ENCODE results near the gene CXCL14.

CXCL14 gene

GRCh38 chr5:135557076-135557838 is 21.5 kb downstream of the CXCL14 start:
- H3K27me3 ChIP-seq (ENCODE audit: control insufficient read depth, insufficient read depth, low read length, poor library complexity, severe bottlenecking), result peaks cover 25% of the 10 kb centered on the region
- H3K4me1 ChIP-seq (ENCODE audit: control insufficient read depth, insufficient read depth, low read length), result no peaks in the 10 kb centered on the region
- H3K27ac ChIP-seq (ENCODE audit: insufficient read depth, low read depth, low read length, poor library complexity, severe bottlenecking), result no peak overlapping the region
- no peaks in the 10 kb centered on the region for H3K36me3 ChIP-seq (ENCODE audit: control insufficient read depth, insufficient read depth, low read length)
- WGBS, 2 experiments, result 78 to 82% methylated on average over 11 of the region's 11 CpGs
- H3K9me3 ChIP-seq (ENCODE audit: control insufficient read depth, low read length), result no peaks in the 10 kb centered on the region
- no peak overlapping the region for H3K4me3 ChIP-seq (ENCODE audit: insufficient read depth, low read depth, low read length)

- H3K9me3 ChIP-seq (ENCODE audit: control insufficient read depth, low read length), result no peaks in the 10 kb centered on the region
- H3K4me3 ChIP-seq (ENCODE audit: insufficient read depth, low read depth, low read length), result no peak overlapping the region
- WGBS, 2 experiments, result 82 to 90% methylated on average over 7 of the region's 7 CpGs
- peaks cover 32% of the 10 kb centered on the region for H3K27me3 ChIP-seq (ENCODE audit: control insufficient read depth, insufficient read depth, low read length, poor library complexity, severe bottlenecking)
- no peak overlapping the region for H3K27ac ChIP-seq (ENCODE audit: insufficient read depth, low read depth, low read length, poor library complexity, severe bottlenecking)
- H3K4me1 ChIP-seq (ENCODE audit: control insufficient read depth, insufficient read depth, low read length), result no peaks in the 10 kb centered on the region
- no peaks in the 10 kb centered on the region for H3K36me3 ChIP-seq (ENCODE audit: control insufficient read depth, insufficient read depth, low read length)
These were observed 22.2 kb downstream of the CXCL14 start for GRCh38 chr5:135556620-135557019.

GRCh38 chr5:135555530-135555929 is 23.3 kb downstream of the CXCL14 start:
- Histone ChIP-seq H3K27me3 (ENCODE audit: control insufficient read depth, insufficient read depth, low read length, poor library complexity, severe bottlenecking) (peaks cover 43% of the 10 kb centered on the region), H3K9me3 (ENCODE audit: control insufficient read depth, low read length) (no peaks in the 10 kb centered on the region), H3K4me3 (ENCODE audit: insufficient read depth, low read depth, low read length) (no peak overlapping the region), H3K36me3 (ENCODE audit: control insufficient read depth, insufficient read depth, low read length) (no peaks in the 10 kb centered on the region), H3K27ac (ENCODE audit: insufficient read depth, low read depth, low read length, poor library complexity, severe bottlenecking) (no peak overlapping the region), H3K4me1 (ENCODE audit: control insufficient read depth, insufficient read depth, low read length) (no peaks in the 10 kb centered on the region)
- 93 to 97% methylated on average over 2 of the region's 2 CpGs for WGBS, 2 experiments

DNA sequence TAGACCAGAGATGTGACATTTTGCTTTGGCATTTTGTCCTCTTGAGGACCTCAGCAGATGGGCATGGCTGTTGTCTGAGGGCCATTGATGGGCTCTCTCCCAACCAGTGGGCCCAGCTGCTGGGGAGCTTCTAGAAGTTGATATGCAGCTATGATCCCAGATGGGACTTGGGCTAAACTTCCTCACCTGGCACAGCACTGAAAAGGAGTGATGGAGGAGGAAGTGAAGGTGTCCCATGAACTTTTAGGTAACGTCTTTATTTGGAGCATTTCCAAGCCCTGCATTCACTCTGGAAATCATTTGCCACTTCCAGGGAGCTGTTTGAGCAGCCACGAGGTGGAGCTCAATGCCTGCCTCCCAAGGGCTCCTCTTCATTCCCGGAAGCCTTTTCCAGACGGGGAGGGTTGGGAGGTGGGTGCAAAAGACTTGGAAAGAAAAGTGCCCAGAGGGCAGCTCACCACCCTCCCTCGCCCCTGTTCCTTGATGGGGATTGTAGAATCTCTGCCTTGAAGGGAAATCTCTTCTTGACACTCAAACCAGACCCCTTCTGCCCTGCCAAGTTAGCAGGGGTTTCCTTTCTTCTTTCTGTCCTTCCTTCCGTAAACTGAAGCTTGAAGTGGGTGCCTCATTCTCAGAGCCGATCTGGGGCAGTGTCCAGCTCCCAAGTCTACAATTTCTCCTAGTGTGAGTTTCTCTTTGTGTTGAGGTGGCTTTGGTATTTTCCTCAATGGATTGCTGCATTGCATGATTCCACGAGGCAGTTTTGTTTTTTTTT is 24.9 kb downstream of the CXCL14 start:
- Histone ChIP-seq H3K9me3 (ENCODE audit: control insufficient read depth, low read length) (no peaks in the 10 kb centered on the region), H3K27ac (ENCODE audit: insufficient read depth, low read depth, low read length, poor library complexity, severe bottlenecking) (no peak overlapping the region), H3K4me3 (ENCODE audit: insufficient read depth, low read depth, low read length) (no peak overlapping the region), H3K4me1 (ENCODE audit: control insufficient read depth, insufficient read depth, low read length) (no peaks in the 10 kb centered on the region), H3K27me3 (ENCODE audit: control insufficient read depth, insufficient read depth, low read length, poor library complexity, severe bottlenecking) (peaks cover 56% of the 10 kb centered on the region), H3K36me3 (ENCODE audit: control insufficient read depth, insufficient read depth, low read length) (no peaks in the 10 kb centered on the region)
- 29 to 37% methylated on average over 8 of the region's 8 CpGs for WGBS, 2 experiments

- Histone ChIP-seq H3K27ac (ENCODE audit: insufficient read depth, low read depth, low read length, poor library complexity, severe bottlenecking) (no peak overlapping the region), H3K27me3 (ENCODE audit: control insufficient read depth, insufficient read depth, low read length, poor library complexity, severe bottlenecking) (peaks cover 77% of the 10 kb centered on the region), H3K4me3 (ENCODE audit: insufficient read depth, low read depth, low read length) (no peak overlapping the region), H3K9me3 (ENCODE audit: control insufficient read depth, low read length) (no peaks in the 10 kb centered on the region), H3K36me3 (ENCODE audit: control insufficient read depth, insufficient read depth, low read length) (no peaks in the 10 kb centered on the region), H3K4me1 (ENCODE audit: control insufficient read depth, insufficient read depth, low read length) (peaks cover 1% of the 10 kb centered on the region)
- 41 to 43% methylated on average over 15 of the region's 15 CpGs for WGBS, 2 experiments
These were observed 27.0 kb downstream of the CXCL14 start for GRCh38 chr5:135551593-135552447.

GRCh38 chr5:135549413-135549812 is 29.4 kb downstream of the CXCL14 start:
- 32 to 37% methylated on average over 4 of the region's 4 CpGs for WGBS, 2 experiments
- Histone ChIP-seq H3K9me3 (ENCODE audit: control insufficient read depth, low read length) (no peaks in the 10 kb centered on the region), H3K4me1 (ENCODE audit: control insufficient read depth, insufficient read depth, low read length) (peaks cover 25% of the 10 kb centered on the region), H3K36me3 (ENCODE audit: control insufficient read depth, insufficient read depth, low read length) (no peaks in the 10 kb centered on the region), H3K4me3 (ENCODE audit: insufficient read depth, low read depth, low read length) (no peak overlapping the region), H3K27ac (ENCODE audit: insufficient read depth, low read depth, low read length, poor library complexity, severe bottlenecking) (no peak overlapping the region), H3K27me3 (ENCODE audit: control insufficient read depth, insufficient read depth, low read length, poor library complexity, severe bottlenecking) (peaks cover 94% of the 10 kb centered on the region)

GRCh38 chr5:135547590-135548254 is 31.1 kb downstream of the CXCL14 start:
- Histone ChIP-seq H3K27me3 (ENCODE audit: control insufficient read depth, insufficient read depth, low read length, poor library complexity, severe bottlenecking) (peaks cover 100% of the 10 kb centered on the region), H3K4me1 (ENCODE audit: control insufficient read depth, insufficient read depth, low read length) (peaks cover 42% of the 10 kb centered on the region), H3K27ac (ENCODE audit: insufficient read depth, low read depth, low read length, poor library complexity, severe bottlenecking) (no peak overlapping the region), H3K9me3 (ENCODE audit: control insufficient read depth, low read length) (no peaks in the 10 kb centered on the region), H3K4me3 (ENCODE audit: insufficient read depth, low read depth, low read length) (no peak overlapping the region), H3K36me3 (ENCODE audit: control insufficient read depth, insufficient read depth, low read length) (no peaks in the 10 kb centered on the region)
- WGBS, 2 experiments, result 54% methylated on average over 8 of the region's 8 CpGs

DNA sequence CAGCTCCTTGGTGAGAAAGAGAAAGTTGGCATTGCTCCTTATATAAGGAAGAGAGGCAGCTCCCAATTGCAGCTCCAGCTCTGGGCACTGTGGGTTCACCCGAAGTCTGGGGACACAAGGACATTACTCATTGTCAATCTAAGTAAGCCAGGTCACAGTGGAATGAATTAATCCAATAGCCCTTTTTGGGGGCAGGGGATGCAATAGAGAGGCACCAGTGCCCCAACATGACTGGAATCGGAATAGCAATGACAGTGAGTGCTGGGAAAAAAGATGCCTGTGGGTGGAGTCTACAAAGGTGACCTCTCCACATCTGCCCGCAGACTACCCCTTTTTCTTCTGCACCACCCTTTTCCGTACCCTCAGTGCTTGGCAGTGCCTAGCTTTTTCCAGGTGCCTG is 31.9 kb downstream of the CXCL14 start:
- peaks cover 100% of the 10 kb centered on the region for H3K27me3 ChIP-seq (ENCODE audit: control insufficient read depth, insufficient read depth, low read length, poor library complexity, severe bottlenecking)
- H3K9me3 ChIP-seq (ENCODE audit: control insufficient read depth, low read length), result no peaks in the 10 kb centered on the region
- H3K4me3 ChIP-seq (ENCODE audit: insufficient read depth, low read depth, low read length), result no peak overlapping the region
- WGBS, 2 experiments, result 44 to 49% methylated on average over 4 of the region's 4 CpGs
- no peak overlapping the region for H3K27ac ChIP-seq (ENCODE audit: insufficient read depth, low read depth, low read length, poor library complexity, severe bottlenecking)
- H3K4me1 ChIP-seq (ENCODE audit: control insufficient read depth, insufficient read depth, low read length), result peaks cover 48% of the 10 kb centered on the region
- no peaks in the 10 kb centered on the region for H3K36me3 ChIP-seq (ENCODE audit: control insufficient read depth, insufficient read depth, low read length)

DNA sequence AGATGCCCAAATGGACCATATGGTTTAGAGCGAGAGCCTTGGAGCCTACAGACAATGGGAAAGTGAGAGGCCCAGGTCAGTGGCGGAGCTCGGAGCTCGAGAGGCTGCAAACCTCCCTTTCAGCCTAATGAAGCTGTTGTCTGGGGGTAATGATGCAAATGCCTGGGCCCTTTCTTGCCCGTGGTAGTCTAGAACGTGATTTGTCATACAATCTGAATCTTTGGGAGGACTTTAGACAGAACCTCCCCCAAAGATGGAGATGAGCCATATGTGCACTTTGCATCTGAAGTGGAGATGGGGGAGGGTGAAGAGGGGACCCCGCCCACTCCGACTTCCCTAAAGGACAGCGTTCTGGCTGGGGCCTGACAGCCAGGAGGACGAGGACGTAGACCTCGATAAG is 32.7 kb downstream of the CXCL14 start:
- H3K27ac ChIP-seq (ENCODE audit: insufficient read depth, low read depth, low read length, poor library complexity, severe bottlenecking), result no peak overlapping the region
- no peaks in the 10 kb centered on the region for H3K9me3 ChIP-seq (ENCODE audit: control insufficient read depth, low read length)
- H3K27me3 ChIP-seq (ENCODE audit: control insufficient read depth, insufficient read depth, low read length, poor library complexity, severe bottlenecking), result peaks cover 100% of the 10 kb centered on the region
- no peak overlapping the region for H3K4me3 ChIP-seq (ENCODE audit: insufficient read depth, low read depth, low read length)
- WGBS, 2 experiments, result 3 to 4% methylated on average over 12 of the region's 12 CpGs
- H3K36me3 ChIP-seq (ENCODE audit: control insufficient read depth, insufficient read depth, low read length), result no peaks in the 10 kb centered on the region
- H3K4me1 ChIP-seq (ENCODE audit: control insufficient read depth, insufficient read depth, low read length), result peaks cover 48% of the 10 kb centered on the region

All from ectodermal cell (in vitro differentiated cells).